ENCODE data around the gene CADPS. TPM values are rescaled to one million over a fixed set of nuclear protein-coding genes. Genes with fewer than 3 reads are reported as not detected.

Gene CADPS
- total RNA-seq, 1 experiment from 2014 or later, result 0.11 TPM

DNA sequence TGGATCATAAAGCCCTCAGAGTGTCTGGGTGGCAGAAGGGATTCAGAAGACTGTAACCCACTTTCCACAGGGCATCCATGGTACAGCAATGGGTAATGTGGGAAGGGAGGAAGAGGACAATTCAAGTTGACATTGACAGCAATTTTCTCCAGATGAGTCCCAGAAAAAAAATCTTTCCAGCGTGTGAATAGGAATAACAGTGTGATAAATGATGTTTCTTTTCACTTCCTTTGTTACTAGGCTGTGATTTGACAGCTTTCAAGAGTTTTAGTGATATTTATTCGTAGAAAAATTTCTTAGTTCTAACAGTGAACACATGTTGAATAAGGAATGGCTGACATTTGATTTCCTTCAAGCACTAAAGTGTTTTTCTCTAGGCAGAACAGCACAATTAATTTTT is 186.4 kb downstream of the CADPS start:
- DNase-seq (ENCODE audit: low read depth), result no peak

DNA sequence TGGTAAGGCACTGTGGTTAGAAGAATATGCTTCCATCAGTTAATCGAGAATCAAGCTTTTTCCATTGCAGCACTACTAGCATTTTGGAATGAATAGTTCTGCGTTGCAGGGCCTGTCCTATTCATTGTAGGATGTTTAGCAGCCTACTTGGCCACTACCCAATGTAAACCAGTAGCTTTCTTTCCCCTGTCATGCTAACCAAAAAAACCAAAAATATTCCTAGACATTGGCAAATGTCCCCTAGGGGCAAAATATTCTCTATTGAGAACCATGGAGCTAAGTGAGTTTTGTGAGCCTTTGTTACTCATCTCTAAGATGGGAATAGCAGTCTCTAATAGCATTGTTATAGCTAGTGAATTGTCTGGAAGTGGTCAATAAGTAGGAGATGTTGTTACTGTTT is 187.2 kb downstream of the CADPS start:
- peak; percentile 70 for DNase-seq (ENCODE audit: low read depth)

DNA sequence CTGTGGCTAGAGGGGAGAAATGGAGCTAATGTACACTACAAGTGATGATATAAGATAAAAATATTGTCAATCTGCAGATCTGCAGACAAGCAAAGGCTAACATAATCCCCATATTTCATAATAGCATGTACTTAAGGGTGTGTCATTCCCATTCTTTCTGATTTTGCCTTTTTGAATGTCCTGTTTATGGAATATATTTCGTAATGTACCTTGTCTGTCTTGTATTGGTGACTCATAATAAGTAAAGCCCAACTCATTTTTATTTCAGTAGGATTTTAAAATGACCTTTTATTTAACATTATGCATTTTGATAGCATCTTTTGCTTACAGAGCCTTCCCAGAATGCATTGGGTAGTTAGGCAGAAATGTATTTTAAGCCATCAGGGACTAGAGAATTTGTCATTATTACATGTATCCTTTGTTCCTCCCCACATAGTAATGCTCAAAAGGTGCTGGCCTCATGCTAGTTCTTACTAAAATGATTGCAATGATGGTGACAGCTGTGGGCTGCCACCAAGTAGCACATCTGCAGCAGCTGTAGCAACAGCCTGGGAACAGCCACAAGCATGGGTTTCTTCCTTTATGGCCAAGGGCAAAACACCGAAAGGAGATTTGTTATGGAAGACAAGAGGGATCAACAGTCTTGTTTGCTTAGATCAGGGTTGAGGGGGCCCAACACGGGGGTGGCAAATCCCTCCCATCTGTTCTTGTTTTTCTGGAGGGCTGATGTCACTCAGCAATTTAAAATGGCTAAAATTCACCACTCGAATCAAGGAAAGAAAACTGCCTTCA is 188.5 kb downstream of the CADPS start:
- peak; percentile 76 for DNase-seq (ENCODE audit: low read depth)

DNA sequence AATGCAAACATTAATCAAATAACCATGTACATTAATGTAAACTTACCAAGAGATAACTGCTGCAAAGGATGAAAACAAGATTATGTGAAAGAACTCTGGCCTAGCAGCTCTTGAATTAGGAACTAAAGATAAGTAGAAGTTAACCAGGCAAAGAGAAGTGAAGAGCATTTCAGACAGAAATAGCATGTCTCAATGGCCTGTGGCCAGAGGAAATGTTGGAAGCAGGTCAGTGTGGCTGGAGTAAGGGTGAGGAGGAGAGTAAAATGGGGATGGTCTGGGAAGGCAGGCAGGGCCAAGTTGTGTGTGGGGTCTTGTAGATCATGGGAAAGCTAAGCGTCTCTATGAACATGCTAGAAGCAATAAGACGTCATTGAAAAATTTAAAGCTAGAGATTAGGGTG is 192.4 kb downstream of the CADPS start:
- no peak for DNase-seq (ENCODE audit: low read depth)

DNA sequence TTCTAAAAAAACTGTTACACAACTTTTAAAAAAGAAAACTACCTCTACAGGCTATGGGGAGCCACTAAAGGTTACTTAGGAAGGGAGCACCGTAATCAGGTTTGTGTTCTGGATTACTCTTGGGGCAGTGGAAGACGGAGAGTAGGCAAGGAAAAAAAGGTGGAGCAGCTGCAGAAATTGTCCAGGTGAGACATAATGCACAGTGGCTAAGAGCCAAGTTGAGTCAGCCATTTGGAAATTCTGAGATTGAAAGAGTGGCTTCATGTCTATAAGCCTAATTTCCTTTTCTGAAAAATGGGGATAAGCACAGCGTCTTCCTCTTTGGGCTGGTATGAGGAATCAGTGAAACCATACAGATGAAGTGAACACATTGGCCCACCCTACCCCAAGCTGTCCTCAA is 195.2 kb downstream of the CADPS start:
- no peak for DNase-seq (ENCODE audit: low read depth)

DNA sequence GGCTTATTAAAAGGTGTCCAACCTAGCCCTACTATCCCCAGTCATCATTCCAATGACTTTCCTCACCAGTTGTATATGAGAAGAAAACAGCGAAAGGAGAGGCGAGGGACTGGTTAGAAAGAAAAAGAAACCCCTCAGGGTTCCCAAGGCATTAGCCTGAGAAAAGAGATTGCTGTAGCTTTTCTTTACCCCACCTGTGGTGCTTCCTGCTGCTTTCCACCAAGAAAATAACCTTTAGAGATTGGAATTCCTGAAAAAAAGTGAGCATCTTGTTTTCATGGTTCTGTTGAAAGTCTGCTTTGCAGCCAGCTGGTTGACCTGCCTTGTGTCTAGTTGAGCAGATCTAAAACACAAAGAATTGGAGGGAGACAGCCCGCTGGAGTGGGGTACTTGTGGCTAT is 196.4 kb downstream of the CADPS start:
- no peak for DNase-seq (ENCODE audit: low read depth)

DNA sequence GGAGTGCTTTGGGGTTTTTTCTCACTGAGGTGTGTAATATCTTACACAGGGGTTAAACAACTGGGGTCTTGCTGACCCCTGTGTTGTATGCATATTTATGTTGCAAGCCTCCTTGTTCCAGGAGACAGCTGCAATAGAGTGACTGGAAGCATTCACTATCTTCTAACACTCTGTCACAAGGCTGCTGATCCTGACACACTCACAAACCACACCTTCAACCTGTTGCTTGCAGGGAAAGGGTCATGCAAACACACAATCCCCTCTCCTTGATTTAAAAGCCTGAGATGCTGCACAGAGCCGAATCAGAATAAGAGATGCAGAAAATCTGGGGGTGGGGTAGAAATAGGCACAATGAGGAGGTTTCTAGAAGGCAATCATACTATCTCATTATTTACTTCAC is 197.3 kb downstream of the CADPS start:
- DNase-seq (ENCODE audit: low read depth), result no peak

DNA sequence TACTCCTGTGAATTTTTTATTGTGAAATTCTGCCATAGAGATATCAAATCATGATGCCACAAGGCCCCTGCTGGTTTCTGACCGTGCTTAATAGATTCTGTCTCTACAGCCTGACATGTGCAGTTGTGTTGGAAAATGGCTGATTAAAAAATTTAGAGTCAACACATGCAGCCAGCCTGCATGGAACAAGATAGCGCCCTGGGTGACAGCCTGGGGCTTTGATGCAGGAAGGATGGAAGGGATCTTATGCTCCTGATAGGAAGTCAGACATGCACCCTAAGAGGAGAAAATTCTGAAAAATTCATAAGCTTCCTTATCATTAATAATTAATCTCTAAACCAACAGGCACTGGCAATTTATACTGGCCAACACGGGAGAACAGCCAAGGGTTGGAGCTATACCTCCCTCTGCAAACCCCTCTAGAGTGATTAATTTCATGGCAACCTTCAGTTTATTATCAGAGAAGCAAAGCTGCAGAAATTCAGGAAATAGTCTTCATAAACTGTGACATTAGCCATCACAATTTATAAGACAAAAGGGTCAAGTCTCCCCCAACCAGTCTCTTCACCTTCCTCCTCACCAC is 198.4 kb downstream of the CADPS start:
- DNase-seq (ENCODE audit: low read depth), result no peak

DNA sequence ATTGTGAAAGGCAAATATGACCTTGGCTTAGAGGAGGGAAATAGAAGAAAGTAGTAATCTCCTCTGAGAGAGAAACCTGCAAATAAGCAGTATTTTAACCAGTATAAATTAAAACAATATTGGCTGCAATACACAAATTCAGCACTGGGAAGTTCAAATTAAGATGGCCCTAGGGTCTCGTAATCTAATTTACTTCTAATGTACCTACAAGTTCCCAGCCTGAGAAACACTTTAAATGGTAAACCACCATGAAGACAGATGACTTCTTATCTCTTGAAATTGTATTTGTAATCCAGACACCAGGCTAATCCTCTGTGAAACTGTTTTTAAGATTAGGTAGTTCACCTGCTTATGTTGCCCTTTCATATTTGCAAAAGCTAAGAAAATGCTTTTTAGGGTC is 199.7 kb downstream of the CADPS start:
- no peak for DNase-seq (ENCODE audit: low read depth)

DNA sequence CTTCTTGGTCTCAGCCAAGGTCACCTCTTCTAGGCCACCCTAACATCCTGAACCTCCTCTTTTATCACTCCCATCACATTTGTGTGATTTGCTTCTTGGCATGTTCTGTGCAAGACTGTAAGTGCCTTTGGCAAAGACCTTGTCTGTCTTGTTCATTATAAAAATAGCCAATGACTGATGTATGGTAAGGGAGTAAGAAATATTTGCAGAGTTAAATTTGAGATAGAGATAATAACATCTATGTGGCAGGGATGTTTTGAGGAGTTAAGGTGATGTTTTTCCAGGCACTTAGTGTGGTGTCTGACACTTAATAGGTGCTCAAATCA is 202.3 kb downstream of the CADPS start:
- no peak for DNase-seq (ENCODE audit: low read depth)

DNA sequence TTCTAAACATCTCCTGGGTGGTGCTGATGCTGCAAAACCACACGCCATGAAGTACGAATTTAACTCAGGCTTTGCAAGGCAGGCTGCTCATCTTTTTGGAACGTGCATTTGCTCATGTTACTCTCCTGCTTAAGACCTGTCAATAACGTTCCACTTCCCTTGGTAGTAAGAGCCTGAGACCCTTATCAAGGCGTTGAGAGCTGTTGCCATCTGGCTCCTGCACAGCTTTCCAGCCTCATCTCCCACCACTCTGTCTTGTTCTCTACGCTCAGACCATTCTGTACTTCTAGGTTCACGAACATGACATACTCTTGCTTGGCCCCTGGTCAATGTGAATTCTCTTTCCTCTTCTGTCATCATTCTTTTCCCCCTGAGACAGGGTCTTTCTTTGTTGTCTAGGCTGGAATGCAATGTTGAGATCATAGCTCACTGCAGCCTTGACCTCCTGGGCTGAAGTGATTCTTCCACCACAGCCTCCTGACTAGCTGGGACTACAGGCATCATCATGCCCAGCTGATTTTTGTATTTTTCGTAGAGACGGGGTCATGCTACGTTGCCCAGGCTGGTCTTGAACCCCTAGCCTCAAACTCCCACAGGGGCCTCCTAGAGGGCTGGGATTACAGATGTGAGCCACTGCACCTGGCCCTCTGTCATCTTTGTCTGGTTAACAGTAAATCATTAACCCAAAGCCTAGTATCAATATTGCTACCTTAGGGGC is 202.8 kb downstream of the CADPS start:
- DNase-seq (ENCODE audit: low read depth), result no peak

DNA sequence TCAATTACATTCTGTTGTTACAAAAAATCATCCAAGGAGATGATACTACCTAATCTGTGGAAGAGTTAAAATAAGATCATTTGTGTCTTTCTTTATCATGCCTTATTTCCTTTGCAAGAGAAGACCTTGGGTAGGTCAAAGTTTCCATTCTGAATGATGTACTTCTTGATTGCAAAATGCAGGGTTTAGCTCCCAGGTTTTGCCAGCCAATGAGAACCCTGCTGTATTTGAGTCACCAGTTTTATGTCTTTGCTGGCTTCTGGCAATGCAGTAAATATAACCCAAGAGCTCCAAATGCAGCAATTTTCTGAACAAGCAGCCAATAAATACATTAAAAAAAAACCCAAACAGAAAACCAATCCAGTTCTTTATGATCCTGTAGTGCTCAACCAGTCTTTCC is 204.9 kb downstream of the CADPS start:
- peak; percentile 43 for DNase-seq (ENCODE audit: low read depth)

DNA sequence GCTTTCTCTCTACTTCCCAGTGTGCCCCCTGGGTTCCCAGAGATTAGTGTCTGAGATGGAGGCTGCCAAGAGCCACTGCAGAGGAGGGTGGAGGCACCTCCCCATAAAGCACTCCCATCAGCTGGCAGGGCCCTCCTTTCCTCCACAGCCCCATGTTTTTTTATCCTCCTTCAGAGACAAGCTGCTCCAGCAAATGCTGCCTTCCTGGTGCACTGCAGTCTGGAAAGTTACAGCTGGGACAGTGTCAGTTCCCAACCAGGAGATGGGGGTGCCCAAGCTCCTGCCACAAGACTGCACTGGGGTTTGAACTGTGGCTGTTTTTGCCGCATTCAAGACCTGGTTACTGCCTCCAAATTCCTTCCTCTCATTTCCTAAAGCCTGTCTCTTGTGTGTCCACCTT is 206.1 kb downstream of the CADPS start:
- no peak for DNase-seq (ENCODE audit: low read depth)

DNA sequence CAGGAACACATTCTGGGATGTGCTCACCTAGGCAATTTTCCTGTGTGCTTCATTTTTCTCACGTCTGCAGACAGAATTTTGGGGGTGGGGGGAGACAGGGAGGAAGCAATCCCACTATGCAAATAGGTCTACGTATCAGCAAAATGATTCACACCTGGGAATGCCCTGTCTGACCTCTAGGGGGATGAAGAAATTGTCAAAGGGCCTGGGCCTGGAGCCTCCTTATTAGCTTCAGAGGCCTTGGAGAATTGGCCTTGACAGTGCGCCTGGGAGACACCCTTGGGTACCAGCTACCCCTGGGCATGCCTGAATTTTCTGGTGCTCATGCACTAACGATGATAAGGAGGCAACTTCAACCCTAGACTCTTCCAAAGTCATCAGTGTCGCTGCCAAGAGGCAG is 207.5 kb downstream of the CADPS start:
- no peak for DNase-seq (ENCODE audit: low read depth)

DNA sequence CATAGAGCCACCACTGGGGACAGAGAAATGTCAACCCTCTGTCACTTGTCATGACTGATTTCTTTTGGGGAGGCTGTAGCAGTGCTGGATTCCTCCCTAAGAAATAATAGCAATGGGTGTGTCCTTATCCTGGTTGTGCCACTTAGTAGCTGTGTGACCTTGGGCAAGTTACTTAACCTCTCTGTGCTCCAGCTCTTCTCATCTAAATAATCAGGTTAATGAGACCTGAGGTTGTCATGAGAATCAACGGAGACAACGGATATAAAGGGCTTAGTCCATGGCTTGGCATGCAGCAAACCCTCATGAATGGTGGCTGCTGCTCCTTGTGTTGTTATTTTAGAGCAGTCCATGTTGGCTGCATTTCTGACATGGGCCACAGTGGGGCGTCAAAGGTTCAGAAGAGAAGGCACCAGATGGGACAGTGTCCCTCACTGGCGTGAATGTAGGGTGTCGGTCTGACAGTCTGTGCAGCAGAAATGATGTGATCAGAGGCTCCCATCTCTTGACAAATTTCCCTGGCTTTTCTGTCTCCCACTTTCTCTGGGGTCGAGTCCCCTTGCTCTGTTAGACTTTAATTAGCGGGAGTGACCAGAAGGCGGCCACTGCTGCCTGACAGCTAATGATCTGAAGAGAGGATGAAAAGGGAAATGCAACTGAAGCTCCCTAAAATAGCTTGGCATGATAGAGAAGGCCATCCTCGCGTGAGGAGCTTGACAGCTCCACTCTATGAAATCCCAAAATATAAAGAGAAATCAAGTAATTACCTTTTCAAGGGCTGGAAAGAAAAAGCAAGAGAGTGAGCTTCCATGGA is 209.4 kb downstream of the CADPS start:
- DNase-seq (ENCODE audit: low read depth), result peak; percentile 75

DNA sequence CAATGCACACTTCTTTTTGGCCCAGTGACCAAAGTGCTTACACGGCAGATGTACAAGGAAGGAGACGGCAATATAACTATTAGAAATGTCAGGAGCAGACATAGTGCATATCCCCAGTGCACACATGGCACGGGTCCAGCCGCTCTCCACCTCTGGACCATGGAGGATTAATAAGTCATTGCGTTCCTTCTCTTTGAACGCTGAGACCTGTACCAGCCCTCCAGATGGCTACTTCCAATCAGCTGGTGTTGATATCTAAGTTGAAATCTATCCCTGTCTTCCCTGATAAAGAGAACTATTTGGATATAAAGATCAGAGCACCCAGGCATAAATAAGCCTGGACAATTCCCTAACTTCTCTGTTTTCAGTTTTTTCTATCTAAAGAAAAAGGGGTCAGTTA is 212.5 kb downstream of the CADPS start:
- no peak for DNase-seq (ENCODE audit: low read depth)

DNA sequence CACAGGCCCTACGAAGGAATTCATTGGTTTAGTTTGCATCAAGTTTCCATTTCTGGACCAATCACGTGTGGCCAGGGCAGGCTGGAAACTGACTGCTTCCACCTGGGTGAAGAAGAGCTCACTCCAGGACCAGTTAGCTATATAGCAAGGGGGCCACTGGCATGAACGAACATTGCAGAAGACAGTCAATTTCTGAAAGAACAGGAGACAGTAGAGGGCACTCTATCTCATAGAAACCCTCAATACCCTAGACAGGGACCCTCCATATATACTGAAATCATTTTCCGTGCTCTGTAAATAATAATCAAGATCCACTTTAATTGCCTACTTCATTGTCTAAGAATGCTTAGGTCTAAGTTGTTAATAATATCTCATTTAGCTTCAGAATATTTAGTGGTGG is 215.6 kb downstream of the CADPS start:
- DNase-seq (ENCODE audit: low read depth), result no peak

DNA sequence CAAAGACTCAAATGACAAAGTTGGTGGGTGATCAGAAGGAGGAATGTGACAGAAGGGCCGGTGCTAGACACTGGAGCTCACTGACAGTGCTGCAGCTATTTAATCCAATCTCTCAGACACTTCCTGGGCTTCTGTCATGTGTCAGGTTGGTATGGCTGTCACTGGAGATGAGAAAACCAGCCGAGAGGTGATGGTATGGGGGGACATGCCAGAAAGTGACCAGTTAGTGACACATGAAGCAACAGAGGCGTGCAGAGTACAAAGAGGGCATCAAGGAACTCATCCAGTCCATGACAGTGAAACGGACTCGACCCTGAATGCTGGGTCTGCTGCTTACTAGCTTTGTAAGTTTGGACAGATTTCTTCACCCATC is 219.5 kb downstream of the CADPS start:
- DNase-seq (ENCODE audit: low read depth), result no peak

DNA sequence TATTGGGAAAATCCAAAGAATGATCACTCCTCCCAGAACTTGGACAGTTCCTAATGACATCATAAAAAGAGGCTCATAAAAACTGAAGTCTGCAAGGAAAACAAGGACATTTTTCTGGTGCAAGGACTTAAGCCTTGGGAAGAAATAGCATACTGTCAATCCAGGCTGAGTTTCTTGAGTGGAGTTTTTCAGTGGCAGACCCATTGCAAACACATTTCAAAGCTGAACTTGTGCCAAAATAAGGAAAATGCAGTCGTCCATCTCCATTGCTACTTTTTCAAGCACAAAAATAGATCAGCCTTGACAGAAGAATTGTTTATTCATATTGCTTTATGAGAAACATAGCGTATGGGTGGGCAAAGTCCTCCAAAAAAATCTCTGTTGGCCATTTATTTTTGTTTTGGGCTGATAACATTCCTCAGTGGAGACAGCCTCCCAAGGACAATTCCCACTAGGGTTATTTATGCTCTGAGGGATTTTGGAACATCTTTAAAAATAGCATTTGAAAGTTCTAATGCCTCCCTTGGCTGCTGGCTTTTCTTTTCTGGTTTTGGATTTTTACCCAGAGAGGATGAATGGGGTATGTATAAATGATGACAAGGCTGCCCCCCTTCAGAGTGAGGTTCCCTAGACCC is 220.0 kb downstream of the CADPS start:
- DNase-seq (ENCODE audit: low read depth), result no peak

DNA sequence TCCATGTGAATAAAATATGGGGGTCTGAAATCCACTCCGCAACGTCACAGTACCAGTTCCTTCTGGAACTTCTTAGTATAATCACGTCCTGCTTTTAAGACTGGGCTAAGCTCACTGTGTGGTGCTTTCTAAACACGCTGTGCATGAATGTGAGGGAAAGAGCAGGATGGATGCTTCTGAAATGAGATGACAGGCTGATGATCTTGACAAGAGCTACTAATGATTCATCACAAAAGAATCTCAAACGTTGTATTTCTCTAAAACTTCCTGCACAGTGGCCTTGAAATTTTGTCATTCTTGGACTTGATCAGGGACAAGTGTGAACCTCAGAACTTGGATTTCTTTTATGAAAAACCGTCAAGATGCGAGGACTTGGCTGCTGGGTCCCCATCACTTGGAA is 221.4 kb downstream of the CADPS start:
- no peak for DNase-seq (ENCODE audit: low read depth)

DNA sequence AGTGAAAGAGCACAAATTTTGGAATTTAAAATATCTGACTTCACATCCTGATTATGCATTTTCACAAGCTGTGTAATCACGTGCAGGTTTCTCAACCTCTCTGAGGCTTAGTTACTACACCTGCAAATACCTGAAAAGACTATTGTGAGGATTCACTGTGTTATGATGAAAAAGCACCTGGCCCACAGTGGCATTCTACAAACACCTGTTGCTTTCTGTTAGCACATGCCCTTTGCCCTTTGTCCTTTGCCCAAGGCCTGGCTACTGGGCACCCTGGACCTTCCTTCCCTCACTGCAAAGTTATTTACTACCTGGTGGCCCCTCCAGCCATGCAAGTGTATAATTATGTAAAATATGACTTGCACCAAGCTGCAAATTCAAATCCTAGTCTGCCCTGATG is 227.5 kb downstream of the CADPS start:
- DNase-seq (ENCODE audit: low read depth), result no peak

DNA sequence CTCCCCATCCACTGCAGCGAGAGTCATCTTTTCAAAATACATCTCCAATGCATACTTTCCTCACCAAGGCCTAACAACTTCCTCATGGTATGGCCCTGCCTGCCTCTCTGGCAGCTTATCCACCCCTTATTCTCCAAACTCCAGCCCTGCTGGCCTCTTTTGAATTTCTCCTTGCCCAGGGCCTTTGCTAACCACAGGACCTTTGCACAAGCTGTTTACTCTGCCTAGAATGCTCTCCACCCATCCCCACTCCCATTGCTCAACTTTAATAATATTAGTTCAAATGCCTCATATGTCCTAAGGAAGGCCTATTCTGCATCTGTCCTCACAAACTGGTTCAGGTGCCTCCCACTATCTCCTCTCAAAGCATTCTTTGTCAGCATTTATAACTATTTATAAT is 230.7 kb downstream of the CADPS start:
- DNase-seq (ENCODE audit: low read depth), result no peak
